ENCODE results near the gene C22orf23.

Gene C22orf23

DNA sequence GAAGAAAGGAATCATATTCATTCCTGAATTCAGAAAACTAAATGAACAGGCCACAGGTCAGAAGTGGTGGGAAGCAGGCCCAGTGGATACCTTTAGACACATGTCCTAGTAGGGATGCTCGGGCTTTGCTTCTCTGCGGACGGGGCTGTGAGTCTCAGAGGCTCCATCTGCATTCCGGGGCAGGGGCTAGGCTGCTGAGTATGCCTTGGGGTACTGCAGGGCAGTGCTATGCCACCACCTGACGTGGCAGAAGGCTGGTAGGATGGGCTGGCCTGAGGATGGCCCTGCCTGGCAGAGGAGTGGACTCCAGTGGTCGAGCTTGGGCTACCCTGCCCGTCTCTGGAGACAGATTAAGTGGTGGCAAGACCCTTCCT, 9.6 kb downstream of the C22orf23 start:
- H3K4me3 ChIP-seq (ENCODE audit: low read depth, low read length) = no peak overlapping the region
- TF ChIP-seq, protein P1, sequence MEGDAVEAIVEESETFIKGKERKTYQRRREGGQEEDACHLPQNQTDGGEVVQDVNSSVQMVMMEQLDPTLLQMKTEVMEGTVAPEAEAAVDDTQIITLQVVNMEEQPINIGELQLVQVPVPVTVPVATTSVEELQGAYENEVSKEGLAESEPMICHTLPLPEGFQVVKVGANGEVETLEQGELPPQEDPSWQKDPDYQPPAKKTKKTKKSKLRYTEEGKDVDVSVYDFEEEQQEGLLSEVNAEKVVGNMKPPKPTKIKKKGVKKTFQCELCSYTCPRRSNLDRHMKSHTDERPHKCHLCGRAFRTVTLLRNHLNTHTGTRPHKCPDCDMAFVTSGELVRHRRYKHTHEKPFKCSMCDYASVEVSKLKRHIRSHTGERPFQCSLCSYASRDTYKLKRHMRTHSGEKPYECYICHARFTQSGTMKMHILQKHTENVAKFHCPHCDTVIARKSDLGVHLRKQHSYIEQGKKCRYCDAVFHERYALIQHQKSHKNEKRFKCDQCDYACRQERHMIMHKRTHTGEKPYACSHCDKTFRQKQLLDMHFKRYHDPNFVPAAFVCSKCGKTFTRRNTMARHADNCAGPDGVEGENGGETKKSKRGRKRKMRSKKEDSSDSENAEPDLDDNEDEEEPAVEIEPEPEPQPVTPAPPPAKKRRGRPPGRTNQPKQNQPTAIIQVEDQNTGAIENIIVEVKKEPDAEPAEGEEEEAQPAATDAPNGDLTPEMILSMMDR (IDR thresholded peaks at IDR 0.05; ENCODE audit: low read depth, low read length) = no peak

DNA sequence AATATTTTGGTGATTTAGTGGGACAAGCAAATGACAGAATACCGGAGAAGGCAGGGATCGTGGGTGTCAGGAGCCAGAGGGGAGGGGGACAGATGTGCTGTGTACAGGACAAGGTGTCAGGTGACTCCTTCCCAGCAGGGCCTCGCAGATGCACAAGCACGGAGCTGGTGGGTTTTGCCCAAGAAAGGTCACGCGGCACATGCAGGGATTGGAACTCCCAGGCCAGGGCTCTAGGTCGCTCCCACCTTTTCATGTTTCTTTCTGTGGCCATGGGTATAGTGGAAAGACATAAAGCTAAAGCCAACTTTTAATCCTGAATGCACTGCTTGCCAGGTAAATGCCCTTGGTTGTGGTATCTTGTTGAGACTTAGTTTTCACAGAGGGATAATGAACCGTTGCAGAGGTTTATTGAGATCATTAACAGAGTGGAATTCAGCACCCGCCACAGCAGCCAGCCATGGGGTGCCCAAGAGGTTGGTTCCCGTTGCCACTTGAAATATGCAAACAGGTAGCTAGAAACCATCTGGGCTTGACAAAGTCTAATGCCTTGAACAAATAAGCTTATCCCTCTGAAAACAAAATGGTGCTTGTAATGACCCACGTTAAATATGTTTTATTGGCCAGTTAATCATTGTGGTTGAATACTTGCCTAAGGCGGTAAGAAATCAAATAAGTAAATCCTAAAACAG, 10.1 kb downstream of the C22orf23 start:
- no peak overlapping the region for H3K4me3 ChIP-seq (ENCODE audit: low read depth, low read length)
- TF ChIP-seq, protein P1 (IDR thresholded peaks at IDR 0.05; ENCODE audit: low read depth, low read length) = no peak

DNA sequence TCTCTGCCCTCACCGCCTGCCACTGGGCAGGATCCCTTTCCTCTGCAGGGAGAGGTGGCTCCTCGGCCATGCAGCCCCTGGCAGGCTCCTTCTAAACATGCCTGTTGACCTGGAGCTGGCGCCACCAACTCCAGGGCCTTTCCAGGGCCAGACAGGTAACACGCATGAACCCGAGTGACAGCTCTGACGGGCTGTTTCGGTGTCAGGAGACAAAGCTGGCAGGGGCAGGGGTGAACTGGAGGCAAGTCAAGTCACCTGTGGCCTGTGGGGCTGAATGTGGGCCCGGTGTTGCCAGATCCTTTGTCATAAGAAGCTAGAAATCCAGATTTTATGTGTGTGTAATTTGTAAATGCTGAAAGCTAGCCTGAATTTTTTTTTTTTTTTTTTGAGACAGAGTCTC, 11.3 kb downstream of the C22orf23 start:
- no peak overlapping the region for H3K4me3 ChIP-seq (ENCODE audit: low read depth, low read length)
- TF ChIP-seq, protein P1 (IDR thresholded peaks at IDR 0.05; ENCODE audit: low read depth, low read length) = no peak

DNA sequence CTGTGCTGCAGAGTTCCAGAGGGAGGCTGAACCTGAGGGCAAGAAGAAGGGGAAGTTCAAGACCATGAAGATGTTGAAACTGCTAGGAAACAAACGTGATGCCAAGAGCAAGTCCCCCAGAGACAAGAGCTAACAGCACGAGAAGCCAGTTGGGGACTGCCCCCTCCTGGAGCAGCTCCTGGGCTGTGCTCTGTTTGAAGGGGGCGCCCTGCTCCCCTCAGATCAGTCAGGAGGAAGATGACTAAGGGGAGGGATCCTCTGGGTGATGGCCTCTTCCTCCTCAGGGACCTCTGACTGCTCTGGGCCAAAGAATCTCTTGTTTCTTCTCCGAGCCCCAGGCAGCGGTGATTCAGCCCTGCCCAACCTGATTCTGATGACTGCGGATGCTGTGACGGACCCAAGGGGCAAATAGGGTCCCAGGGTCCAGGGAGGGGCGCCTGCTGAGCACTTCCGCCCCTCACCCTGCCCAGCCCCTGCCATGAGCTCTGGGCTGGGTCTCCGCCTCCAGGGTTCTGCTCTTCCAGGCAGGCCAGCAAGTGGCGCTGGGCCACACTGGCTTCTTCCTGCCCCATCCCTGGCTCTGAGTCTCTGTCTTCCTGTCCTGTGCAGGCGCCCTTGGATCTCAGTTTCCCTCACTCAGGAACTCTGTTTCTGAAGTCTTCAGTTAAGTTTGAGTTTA, 12.6 kb downstream of the C22orf23 start:
- H3K4me3 ChIP-seq (ENCODE audit: low read depth, low read length) = no peak overlapping the region
- TF ChIP-seq, protein P1 (IDR thresholded peaks at IDR 0.05; ENCODE audit: low read depth, low read length) = no peak

DNA sequence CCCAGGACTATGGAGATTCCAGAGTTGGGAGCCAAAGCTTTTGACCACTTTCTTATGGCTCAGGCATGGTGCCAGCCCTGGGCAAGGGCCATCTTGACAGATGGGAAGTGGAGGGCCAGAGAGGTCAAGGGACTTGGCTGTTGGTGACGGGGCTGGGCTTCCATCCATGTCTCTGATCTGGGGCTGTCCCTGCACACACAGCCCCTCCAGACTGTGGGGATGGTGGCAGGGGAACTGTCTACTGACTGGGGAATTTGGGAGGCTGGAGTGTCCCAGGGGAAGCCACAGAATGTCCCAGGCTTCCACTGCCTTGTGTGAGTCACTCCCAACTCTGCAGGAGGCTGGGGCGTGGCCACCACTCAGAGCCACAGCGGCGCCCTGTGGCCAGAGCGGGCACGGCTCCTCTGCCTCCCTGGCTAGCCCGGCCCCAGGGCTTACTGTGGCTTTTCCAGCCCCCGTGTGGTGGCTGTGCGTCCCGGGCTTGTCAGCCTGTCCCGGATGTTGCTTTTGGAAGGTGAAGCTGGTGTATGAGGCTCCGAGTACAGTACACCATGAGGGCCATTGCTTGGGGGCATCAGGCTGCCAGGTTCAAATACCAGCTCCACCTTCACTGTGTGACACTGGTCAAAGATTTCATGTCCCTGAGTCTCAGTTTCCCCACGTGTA, 19.6 kb downstream of the C22orf23 start:
- TF ChIP-seq, protein P1 (IDR thresholded peaks at IDR 0.05; ENCODE audit: low read depth, low read length) = peak; percentile 98
- H3K4me3 ChIP-seq (ENCODE audit: low read depth, low read length) = no peak overlapping the region

DNA sequence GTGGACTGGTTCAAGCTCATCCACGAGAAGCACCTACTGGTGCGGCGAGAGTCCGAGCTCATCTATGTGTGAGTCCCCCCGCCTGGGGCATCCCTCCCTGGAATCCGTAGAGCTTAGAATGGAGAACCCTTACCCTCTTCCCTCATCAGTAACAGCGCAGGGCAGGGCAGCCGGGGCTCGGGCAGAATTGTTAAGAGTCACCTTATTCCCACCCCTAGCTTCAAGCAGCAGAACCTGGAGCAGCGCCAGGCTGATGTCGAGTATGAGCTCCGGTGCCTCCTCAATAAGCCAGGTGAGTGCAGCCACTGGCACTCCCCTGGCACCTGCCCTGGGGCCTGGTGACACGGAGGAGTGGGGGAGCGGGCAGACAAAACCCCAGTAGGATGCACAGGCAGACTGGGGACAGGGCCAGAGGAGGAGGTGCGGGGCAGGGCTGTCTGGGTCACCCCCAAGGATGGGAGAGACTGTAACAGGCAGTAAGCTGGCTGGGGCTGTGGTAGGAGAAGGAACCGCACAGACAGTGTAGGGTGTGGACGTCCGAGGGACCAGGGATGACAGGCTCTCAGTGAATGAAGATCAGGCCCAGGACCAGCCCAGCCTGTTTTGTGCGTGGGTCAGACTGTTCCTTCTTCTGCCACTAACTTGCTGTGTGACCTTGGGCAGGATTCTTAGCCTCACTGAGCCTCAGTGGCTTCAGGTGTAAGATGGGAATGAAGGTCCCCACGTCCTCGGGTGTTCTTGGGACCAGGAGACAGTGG, 20.4 kb downstream of the C22orf23 start:
- TF ChIP-seq, protein P1 (IDR thresholded peaks at IDR 0.05; ENCODE audit: low read depth, low read length) = no peak
- no peak overlapping the region for H3K4me3 ChIP-seq (ENCODE audit: low read depth, low read length)
